Calu3 (cell line): ENCODE data around the gene MDFI. TPM values are rescaled to one million over a fixed set of nuclear protein-coding genes. Genes with fewer than 3 reads are reported as not detected.

Experiments used
- BruUV-seq: library from RNA; stranded (reverse); fragments of 400-500 nt; replicated peaks from 2 replicates; lab custom pipeline; 2021; lab: Mats Ljungman, UMichigan
- CTCF ChIA-PET: fragments of 300-600 bp; sonication (Branson Sonifier 250); formaldehyde crosslinking; loops from one replicate; lab custom pipeline; 2022; ENCODE audit warnings: antibody characterized with exemption; lab: Charles Lee
- DNase-seq: peaks from one replicate; pipeline ENCODE4 v3.0.0; 2022
- H3K27ac Mint-ChIP-seq: one replicate; pipeline ENCODE4 v1.8.0; 2022; ENCODE audit warnings: mixed read lengths; ENCODE audit not compliant: unreplicated experiment
- H3K27me3 Mint-ChIP-seq: one replicate; pipeline ENCODE4 v1.8.0; 2022; ENCODE audit warnings: mixed read lengths; ENCODE audit not compliant: unreplicated experiment
- H3K36me3 Mint-ChIP-seq: one replicate; pipeline ENCODE4 v1.8.0; 2022; ENCODE audit warnings: mild to moderate bottlenecking, moderate library complexity, mixed read lengths; ENCODE audit not compliant: insufficient read depth, unreplicated experiment
- H3K4me1 Mint-ChIP-seq: one replicate; pipeline ENCODE4 v1.8.0; 2022; ENCODE audit warnings: mild to moderate bottlenecking, low read depth, mixed read lengths; ENCODE audit not compliant: unreplicated experiment
- H3K4me3 Mint-ChIP-seq: one replicate; pipeline ENCODE4 v1.8.0; 2022; ENCODE audit warnings: mild to moderate bottlenecking, low read depth, moderate library complexity, mixed read lengths; ENCODE audit not compliant: unreplicated experiment
- H3K9me3 Mint-ChIP-seq: one replicate; pipeline ENCODE4 v1.8.0; 2022; ENCODE audit warnings: low read depth, mixed read lengths; ENCODE audit not compliant: unreplicated experiment
- intact Hi-C: fragments of 100-400 bp; cut with micrococcal nuclease; formaldehyde crosslinking; loops from one replicate; pipeline ENCODE4 v1.10.0; 2022; ENCODE audit not compliant: unreplicated experiment
- total RNA-seq: library from RNA; stranded (reverse); gene quantifications from 2 replicates; pipeline ENCODE4 v1.2.3, GENCODE V29; 2022
- TF ChIP-seq, protein P1 (sequence below): fragments of 200-600 bp; IDR thresholded peaks from one replicate; pipeline ENCODE4 v1.8.0; 2022; ENCODE audit warnings: antibody characterized with exemption; ENCODE audit not compliant: unreplicated experiment

MDFI gene
- total RNA-seq, 1 experiment from 2014 or later, result 19.7 TPM

DNA sequence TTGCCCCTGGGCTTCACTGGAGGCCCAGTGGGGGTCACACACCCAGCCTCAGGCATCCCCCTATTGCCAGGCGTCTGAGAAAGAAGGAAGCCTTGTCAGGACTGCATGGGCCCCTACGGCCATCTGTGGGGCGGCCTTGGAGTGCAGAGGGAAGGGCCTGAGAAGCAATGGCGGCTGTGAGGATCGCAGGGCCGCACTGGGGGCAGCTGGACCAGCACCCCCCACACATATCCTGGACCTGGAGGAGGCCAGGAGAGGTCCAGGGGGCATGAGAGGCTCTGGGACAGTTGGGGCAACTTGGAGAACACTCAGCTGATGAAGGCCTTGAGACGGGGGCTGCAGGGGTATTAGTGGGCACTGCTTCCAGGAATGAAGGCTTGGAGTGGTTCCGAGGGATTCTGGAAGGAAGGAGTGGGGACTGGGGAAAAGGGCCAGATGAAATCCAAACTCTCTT, 16.5 kb downstream of the MDFI start:
- H3K4me3 Mint-ChIP-seq, result no peak overlapping the region

DNA sequence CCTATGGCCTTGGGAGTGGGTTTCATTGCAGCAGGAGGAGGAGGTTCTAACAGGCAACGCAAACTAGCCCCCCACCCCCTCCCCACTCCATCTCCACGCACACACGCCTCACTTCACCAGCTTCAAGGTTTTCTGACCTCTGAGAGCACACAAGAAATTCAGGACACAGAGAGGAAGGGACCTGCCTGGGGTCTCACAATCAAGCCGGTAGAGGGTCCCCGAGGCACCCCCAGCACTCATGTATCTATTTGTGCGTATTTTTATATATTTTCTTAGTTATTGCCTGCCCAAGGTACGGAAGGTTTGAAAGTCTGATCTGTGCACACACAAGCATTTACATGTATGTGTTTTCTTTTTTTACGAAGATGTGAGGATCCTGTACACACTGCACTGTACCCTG, 16.9 kb downstream of the MDFI start:
- intact Hi-C loops, result no loop called here
- H3K36me3 Mint-ChIP-seq, result peaks cover 5% of the 10 kb centered on the region
- H3K27me3 Mint-ChIP-seq, result peaks cover 32% of the 10 kb centered on the region
- H3K4me3 Mint-ChIP-seq, result no peak overlapping the region
- no peaks in the 10 kb centered on the region for H3K4me1 Mint-ChIP-seq
- no TSS peak for BruUV-seq
- no peak for DNase-seq
- TF ChIP-seq, protein P1, sequence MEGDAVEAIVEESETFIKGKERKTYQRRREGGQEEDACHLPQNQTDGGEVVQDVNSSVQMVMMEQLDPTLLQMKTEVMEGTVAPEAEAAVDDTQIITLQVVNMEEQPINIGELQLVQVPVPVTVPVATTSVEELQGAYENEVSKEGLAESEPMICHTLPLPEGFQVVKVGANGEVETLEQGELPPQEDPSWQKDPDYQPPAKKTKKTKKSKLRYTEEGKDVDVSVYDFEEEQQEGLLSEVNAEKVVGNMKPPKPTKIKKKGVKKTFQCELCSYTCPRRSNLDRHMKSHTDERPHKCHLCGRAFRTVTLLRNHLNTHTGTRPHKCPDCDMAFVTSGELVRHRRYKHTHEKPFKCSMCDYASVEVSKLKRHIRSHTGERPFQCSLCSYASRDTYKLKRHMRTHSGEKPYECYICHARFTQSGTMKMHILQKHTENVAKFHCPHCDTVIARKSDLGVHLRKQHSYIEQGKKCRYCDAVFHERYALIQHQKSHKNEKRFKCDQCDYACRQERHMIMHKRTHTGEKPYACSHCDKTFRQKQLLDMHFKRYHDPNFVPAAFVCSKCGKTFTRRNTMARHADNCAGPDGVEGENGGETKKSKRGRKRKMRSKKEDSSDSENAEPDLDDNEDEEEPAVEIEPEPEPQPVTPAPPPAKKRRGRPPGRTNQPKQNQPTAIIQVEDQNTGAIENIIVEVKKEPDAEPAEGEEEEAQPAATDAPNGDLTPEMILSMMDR, result no peak
- no peaks in the 10 kb centered on the region for H3K9me3 Mint-ChIP-seq
- H3K27ac Mint-ChIP-seq, result no peak overlapping the region
- CTCF ChIA-PET, result no interaction called here

More for the DNA sequence above, 16.5 kb downstream of the MDFI start:
- intact Hi-C loops, result no loop called here
- no peak for DNase-seq
- no peaks in the 10 kb centered on the region for H3K4me1 Mint-ChIP-seq
- TF ChIP-seq, protein P1, result no peak
- CTCF ChIA-PET, result interaction anchor here (0.6 kb wide), 1 partner anchor 527 kb away, joined by 6 read pairs; no protein-coding TSS in a partner anchor
- no TSS peak for BruUV-seq
- no peak overlapping the region for H3K27ac Mint-ChIP-seq
- peaks cover 5% of the 10 kb centered on the region for H3K36me3 Mint-ChIP-seq
- H3K9me3 Mint-ChIP-seq, result no peaks in the 10 kb centered on the region
- H3K27me3 Mint-ChIP-seq, result peaks cover 28% of the 10 kb centered on the region

DNA sequence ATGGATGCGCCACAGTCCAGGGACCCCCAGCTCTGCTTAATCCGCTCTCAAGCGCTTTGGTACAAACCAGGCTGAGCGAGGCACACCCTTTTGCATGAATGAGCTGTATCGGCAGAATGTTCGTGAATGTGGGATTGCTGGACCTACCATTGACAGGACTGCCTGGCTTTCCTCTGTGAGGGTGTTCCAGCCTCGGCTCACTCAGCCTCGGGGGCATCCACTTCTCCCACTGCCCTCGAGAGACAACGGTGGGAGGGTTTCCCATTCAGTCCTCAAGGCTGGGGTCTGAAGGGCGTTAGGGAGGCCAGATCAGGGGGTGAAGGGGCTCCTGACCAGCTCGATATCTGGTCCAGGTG, 17.4 kb downstream of the MDFI start:
- no TSS peak for BruUV-seq
- no peak for DNase-seq
- no peaks in the 10 kb centered on the region for H3K4me1 Mint-ChIP-seq
- no peak overlapping the region for H3K4me3 Mint-ChIP-seq
- CTCF ChIA-PET, result no interaction called here
- no peaks in the 10 kb centered on the region for H3K9me3 Mint-ChIP-seq
- peaks cover 37% of the 10 kb centered on the region for H3K27me3 Mint-ChIP-seq
- H3K36me3 Mint-ChIP-seq, result peaks cover 5% of the 10 kb centered on the region
- no peak overlapping the region for H3K27ac Mint-ChIP-seq
- TF ChIP-seq, protein P1, result no peak
- intact Hi-C loops, result no loop called here

DNA sequence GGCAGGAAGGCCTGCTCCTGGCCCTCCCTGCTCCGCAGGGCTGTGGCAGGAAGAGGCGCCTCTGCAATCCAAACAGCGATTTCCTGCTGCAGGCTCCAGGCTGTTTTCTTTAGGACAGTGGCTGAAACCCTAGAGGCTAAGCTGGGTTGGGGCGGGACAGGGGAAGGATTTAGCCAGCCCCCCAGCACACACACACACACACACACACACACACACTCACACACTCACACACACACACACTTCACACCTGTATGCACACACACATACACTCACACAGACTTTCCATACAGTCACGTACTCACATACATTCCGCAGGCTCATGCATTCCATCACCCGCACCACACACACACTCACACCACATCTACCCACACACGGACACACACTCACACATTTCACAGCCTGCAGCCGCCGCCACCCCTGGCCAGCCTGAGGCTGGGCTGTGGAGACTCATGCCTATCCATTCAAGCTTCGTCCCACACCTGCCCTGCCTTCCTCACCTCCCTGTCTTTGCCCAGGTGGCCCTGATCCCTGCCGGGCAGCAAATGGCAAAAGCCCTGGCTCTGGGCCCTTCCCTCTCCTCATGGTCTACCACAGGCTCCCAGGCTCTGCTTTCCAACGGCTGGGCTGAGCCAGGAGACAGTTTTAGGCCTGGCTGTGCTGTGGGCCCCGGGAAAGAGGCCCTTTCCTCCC, 17.9 kb downstream of the MDFI start:
- TF ChIP-seq, protein P1, result no peak
- DNase-seq, result no peak
- CTCF ChIA-PET, result no interaction called here
- Mint-ChIP-seq H3K4me3 (no peak overlapping the region), H3K9me3 (no peaks in the 10 kb centered on the region), H3K36me3 (peaks cover 5% of the 10 kb centered on the region), H3K27ac (no peak overlapping the region), H3K4me1 (no peaks in the 10 kb centered on the region), H3K27me3 (peaks cover 42% of the 10 kb centered on the region)
- intact Hi-C loops, result no loop called here
- no TSS peak for BruUV-seq
